NT2/D1 (cell line): ENCODE measurements around the gene KDM1B.
"Not testable (repeated sequence)": the region's sequence is repeated elsewhere in the genome, so short reads cannot be mapped to it uniquely, and the experiment has no call there.

Source experiments
- DNase-seq: peaks from one replicate; pipeline ENCODE4 v3.0.0-alpha.2; 2011; ENCODE audit warnings: low read depth, low spot score
- H3K27me3 ChIP-seq: 2 replicates; pipeline ENCODE4 v1.6.0; 2011; ENCODE audit warnings: mild to moderate bottlenecking; ENCODE audit not compliant: insufficient read length, insufficient read depth
- H3K36me3 ChIP-seq: 2 replicates; pipeline ENCODE4 v1.6.1; 2011; ENCODE audit warnings: mild to moderate bottlenecking, low read length, mixed read lengths; ENCODE audit not compliant: insufficient read depth, insufficient read length
- H3K4me1 ChIP-seq: 2 replicates; pipeline ENCODE4 v1.5.1; 2011; ENCODE audit not compliant: insufficient read depth, insufficient read length
- H3K4me3 ChIP-seq: 2 replicates; pipeline ENCODE4 v1.5.1; 2011; ENCODE audit warnings: low read depth; ENCODE audit not compliant: insufficient read length
- H3K9ac ChIP-seq: 2 replicates; pipeline ENCODE4 v1.6.0; 2011; ENCODE audit warnings: low read depth; ENCODE audit not compliant: insufficient read length
- H3K9me3 ChIP-seq: 2 replicates; pipeline ENCODE4 v1.5.1; 2011; ENCODE audit warnings: mild to moderate bottlenecking, low read length; ENCODE audit not compliant: insufficient read depth
- SUZ12 ChIP-seq: IDR thresholded peaks from 2 replicates; pipeline ENCODE4 v1.6.1; 2011; ENCODE audit not compliant: insufficient read length, insufficient read depth; ENCODE audit errors: extremely low read depth
- YY1 ChIP-seq: IDR thresholded peaks from 2 replicates; pipeline ENCODE4 v1.6.1; 2011; ENCODE audit not compliant: insufficient read length, insufficient read depth
- ZNF274 ChIP-seq: IDR thresholded peaks from 2 replicates; pipeline ENCODE4 v1.6.1; 2011; ENCODE audit warnings: mild to moderate bottlenecking, low read depth, low read length

The KDM1B gene

GRCh38 chr6:18218233-18218632 lies 63.0 kb downstream of the KDM1B start:
- Histone ChIP-seq H3K36me3 (peaks cover 20% of the 10 kb centered on the region), H3K27me3 (no peaks in the 10 kb centered on the region), H3K4me3 (no peak overlapping the region), H3K4me1 (no peaks in the 10 kb centered on the region), H3K9me3 (no peaks in the 10 kb centered on the region), H3K9ac (no peak overlapping the region)
- no peak for DNase-seq
- TF ChIP-seq ZNF274 (no peak), SUZ12 (no peak), YY1 (no peak)

DNA sequence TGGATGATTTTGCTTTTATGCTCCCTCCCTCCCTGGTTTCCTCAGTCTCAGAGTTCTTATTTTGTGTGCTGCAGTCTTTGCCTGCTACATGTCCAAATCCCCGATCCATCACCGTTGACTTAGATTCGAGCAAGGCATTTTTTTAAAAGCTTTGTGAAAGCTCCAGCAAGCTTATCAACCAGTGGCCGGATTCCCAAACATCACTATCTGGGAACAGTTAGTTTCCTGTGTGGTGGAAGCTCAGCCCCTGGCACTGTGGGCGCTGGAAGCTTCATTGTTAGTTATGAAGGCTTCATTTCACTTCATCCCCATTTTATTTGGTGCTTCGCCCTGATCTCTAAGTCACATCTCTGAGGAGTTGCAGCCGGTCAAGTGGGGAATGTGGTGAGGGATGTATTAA lies 64.4 kb downstream of the KDM1B start:
- Histone ChIP-seq H3K9me3 (no peaks in the 10 kb centered on the region), H3K4me1 (no peaks in the 10 kb centered on the region), H3K4me3 (no peak overlapping the region), H3K27me3 (no peaks in the 10 kb centered on the region), H3K36me3 (peaks cover 30% of the 10 kb centered on the region), H3K9ac (no peak overlapping the region)
- DNase-seq, result no peak
- TF ChIP-seq ZNF274 (no peak), SUZ12 (no peak), YY1 (no peak)

- H3K27me3 ChIP-seq, result no peaks in the 10 kb centered on the region
- H3K4me1 ChIP-seq, result no peaks in the 10 kb centered on the region
- peaks cover 37% of the 10 kb centered on the region for H3K36me3 ChIP-seq
- no peaks in the 10 kb centered on the region for H3K9me3 ChIP-seq
- no peak overlapping the region for H3K9ac ChIP-seq
- DNase-seq, result no peak
- TF ChIP-seq YY1, result no peak
- no peak for TF ChIP-seq ZNF274
- TF ChIP-seq SUZ12, result no peak
- no peak overlapping the region for H3K4me3 ChIP-seq
These were observed 66.0 kb downstream of the KDM1B start for GRCh38 chr6:18221288-18221615.

GRCh38 chr6:18226451-18227105 lies 71.4 kb downstream of the KDM1B start:
- DNase-seq, H3K27me3 ChIP-seq, H3K4me3 ChIP-seq, H3K4me1 ChIP-seq, H3K9ac ChIP-seq: not testable (repeated sequence)
- peaks cover 15% of the 10 kb centered on the region; the same call in 1 of the 2 replicates for H3K9me3 ChIP-seq
- peaks cover 56% of the 10 kb centered on the region for H3K36me3 ChIP-seq

DNA sequence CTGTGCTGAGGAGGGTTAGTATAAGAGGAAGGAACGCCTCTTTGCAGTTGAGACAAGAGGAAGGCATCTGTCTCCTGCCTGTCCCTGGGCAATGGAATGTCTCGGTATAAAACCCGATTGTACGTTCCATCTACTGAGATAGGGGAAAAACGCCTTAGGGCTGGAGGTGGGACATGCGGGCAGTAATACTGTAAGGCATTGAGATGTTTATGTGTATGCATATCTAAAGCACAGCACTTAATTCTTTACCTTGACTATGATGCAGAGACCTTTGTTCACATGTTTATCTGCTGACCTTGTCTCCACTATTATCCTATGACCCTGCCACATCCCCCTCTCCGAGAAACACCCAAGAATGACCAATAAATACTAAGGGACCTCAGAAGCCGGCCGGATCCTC lies 71.9 kb downstream of the KDM1B start:
- not testable (repeated sequence) for H3K9ac ChIP-seq, H3K4me1 ChIP-seq, H3K27me3 ChIP-seq, DNase-seq, H3K4me3 ChIP-seq
- peaks cover 15% of the 10 kb centered on the region; the same call in 1 of the 2 replicates for H3K9me3 ChIP-seq
- H3K36me3 ChIP-seq, result peaks cover 57% of the 10 kb centered on the region

DNA sequence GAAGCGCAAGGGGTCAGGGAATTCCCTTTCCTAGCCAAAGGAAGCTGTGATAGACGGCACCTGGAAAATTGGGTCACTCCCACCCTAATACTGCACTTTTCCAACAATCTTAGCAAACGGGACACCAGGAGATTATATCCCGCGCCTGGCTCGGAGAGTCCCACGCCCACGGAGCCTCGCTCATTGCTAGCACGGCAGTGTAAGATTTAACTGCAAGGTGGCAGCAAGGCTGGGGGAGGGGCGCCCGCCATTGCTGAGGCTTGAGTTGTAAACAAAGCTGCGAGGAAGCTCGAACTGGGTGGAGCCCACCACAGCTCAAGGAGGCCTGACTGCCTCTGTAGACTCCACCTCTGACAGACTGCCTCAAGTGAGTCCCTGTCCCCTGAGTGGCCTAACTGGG lies 73.4 kb downstream of the KDM1B start:
- H3K9ac ChIP-seq, H3K4me3 ChIP-seq, H3K27me3 ChIP-seq, DNase-seq, H3K4me1 ChIP-seq: not testable (repeated sequence)
- Histone ChIP-seq H3K9me3 (peaks cover 15% of the 10 kb centered on the region; the same call in 1 of the 2 replicates), H3K36me3 (peaks cover 50% of the 10 kb centered on the region)

GRCh38 chr6:18231856-18232255 lies 76.6 kb downstream of the KDM1B start:
- DNase-seq, H3K27me3 ChIP-seq, H3K9ac ChIP-seq, H3K4me3 ChIP-seq, H3K4me1 ChIP-seq: not testable (repeated sequence)
- H3K9me3 ChIP-seq, result peaks cover 21% of the 10 kb centered on the region; the same call in 1 of the 2 replicates
- peaks cover 47% of the 10 kb centered on the region for H3K36me3 ChIP-seq

GRCh38 chr6:18233770-18234169 lies 78.5 kb downstream of the KDM1B start:
- not testable (repeated sequence) for DNase-seq, H3K27me3 ChIP-seq, H3K4me1 ChIP-seq, H3K9ac ChIP-seq, H3K4me3 ChIP-seq, H3K9me3 ChIP-seq
- peaks cover 51% of the 10 kb centered on the region for H3K36me3 ChIP-seq
